Calu3 (cell line): ENCODE measurements around the gene DCP2. TPM values are rescaled to one million over a fixed set of nuclear protein-coding genes. Genes with fewer than 3 reads are reported as not detected.

Experiments
- BruUV-seq: library from RNA; stranded (reverse); fragments of 400-500 nt; replicated peaks from 2 replicates; lab custom pipeline; 2021; lab: Mats Ljungman, UMichigan
- CTCF ChIA-PET: fragments of 300-600 bp; sonication (Branson Sonifier 250); formaldehyde crosslinking; loops from one replicate; lab custom pipeline; 2022; ENCODE audit warnings: antibody characterized with exemption; lab: Charles Lee
- DNase-seq: peaks from one replicate; pipeline ENCODE4 v3.0.0; 2022
- H3K27ac Mint-ChIP-seq: one replicate; pipeline ENCODE4 v1.8.0; 2022; ENCODE audit warnings: mixed read lengths; ENCODE audit not compliant: unreplicated experiment
- H3K27me3 Mint-ChIP-seq: one replicate; pipeline ENCODE4 v1.8.0; 2022; ENCODE audit warnings: mixed read lengths; ENCODE audit not compliant: unreplicated experiment
- H3K36me3 Mint-ChIP-seq: one replicate; pipeline ENCODE4 v1.8.0; 2022; ENCODE audit warnings: mild to moderate bottlenecking, moderate library complexity, mixed read lengths; ENCODE audit not compliant: insufficient read depth, unreplicated experiment
- H3K4me1 Mint-ChIP-seq: one replicate; pipeline ENCODE4 v1.8.0; 2022; ENCODE audit warnings: mild to moderate bottlenecking, low read depth, mixed read lengths; ENCODE audit not compliant: unreplicated experiment
- H3K4me3 Mint-ChIP-seq: one replicate; pipeline ENCODE4 v1.8.0; 2022; ENCODE audit warnings: mild to moderate bottlenecking, low read depth, moderate library complexity, mixed read lengths; ENCODE audit not compliant: unreplicated experiment
- H3K9me3 Mint-ChIP-seq: one replicate; pipeline ENCODE4 v1.8.0; 2022; ENCODE audit warnings: low read depth, mixed read lengths; ENCODE audit not compliant: unreplicated experiment
- CTCF ChIP-seq: fragments of 200-600 bp; IDR thresholded peaks from one replicate; pipeline ENCODE4 v1.8.0; 2022; ENCODE audit warnings: antibody characterized with exemption; ENCODE audit not compliant: unreplicated experiment
- intact Hi-C: fragments of 100-400 bp; cut with micrococcal nuclease; formaldehyde crosslinking; loops from one replicate; pipeline ENCODE4 v1.10.0; 2022; ENCODE audit not compliant: unreplicated experiment
- total RNA-seq: library from RNA; stranded (reverse); gene quantifications from 2 replicates; pipeline ENCODE4 v1.2.3, GENCODE V29; 2022

DCP2 gene
- total RNA-seq, 1 experiment from 2014 or later, result 56.0 TPM

- no TSS peak for BruUV-seq
- no peak for TF ChIP-seq CTCF
- H3K27ac Mint-ChIP-seq, result no peak overlapping the region
- DNase-seq, result no peak
- H3K4me1 Mint-ChIP-seq, result no peaks in the 10 kb centered on the region
- H3K36me3 Mint-ChIP-seq, result no peaks in the 10 kb centered on the region
- CTCF ChIA-PET, result interaction anchor here (0.5 to 0.7 kb wide), 4 partner anchors 150 to 1216 kb away, joined by 3 to 15 read pairs (median 3); no protein-coding TSS in a partner anchor
- H3K4me3 Mint-ChIP-seq, result no peak overlapping the region
- intact Hi-C loops, result no loop called here
- H3K27me3 Mint-ChIP-seq, result no peaks in the 10 kb centered on the region
- no peaks in the 10 kb centered on the region for H3K9me3 Mint-ChIP-seq
These were observed 38.3 kb upstream of the DCP2 start for GRCh38 chr5:112938286-112938685.

GRCh38 chr5:112940670-112941069, 35.9 kb upstream of the DCP2 start:
- Mint-ChIP-seq H3K9me3 (no peaks in the 10 kb centered on the region), H3K4me3 (no peak overlapping the region), H3K27ac (no peak overlapping the region), H3K36me3 (no peaks in the 10 kb centered on the region), H3K4me1 (no peaks in the 10 kb centered on the region), H3K27me3 (no peaks in the 10 kb centered on the region)
- CTCF ChIA-PET, result no interaction called here
- no TSS peak for BruUV-seq
- TF ChIP-seq CTCF, result no peak
- DNase-seq, result no peak
- intact Hi-C loops, result no loop called here

- intact Hi-C loops, result no loop called here
- no peaks in the 10 kb centered on the region for H3K36me3 Mint-ChIP-seq
- CTCF ChIA-PET, result interaction anchor here (0.9 kb wide), 1 partner anchor 28 kb away, joined by 3 read pairs; the partner anchor contains the start of gene DCP2
- no peak for TF ChIP-seq CTCF
- H3K4me3 Mint-ChIP-seq, result no peak overlapping the region
- BruUV-seq, result no TSS peak
- no peaks in the 10 kb centered on the region for H3K4me1 Mint-ChIP-seq
- no peak overlapping the region for H3K27ac Mint-ChIP-seq
- H3K9me3 Mint-ChIP-seq, result no peaks in the 10 kb centered on the region
- H3K27me3 Mint-ChIP-seq, result no peaks in the 10 kb centered on the region
- DNase-seq, result no peak
These were observed 28.1 kb upstream of the DCP2 start for GRCh38 chr5:112948458-112948857.

- Mint-ChIP-seq H3K4me3 (no peak overlapping the region), H3K27ac (no peak overlapping the region), H3K27me3 (no peaks in the 10 kb centered on the region), H3K9me3 (no peaks in the 10 kb centered on the region), H3K36me3 (no peaks in the 10 kb centered on the region), H3K4me1 (no peaks in the 10 kb centered on the region)
- DNase-seq, result no peak
- CTCF ChIA-PET, result interaction anchor here (0.6 to 0.7 kb wide), 5 partner anchors 10 to 855 kb away, joined by 4 to 7 read pairs (median 4); no protein-coding TSS in a partner anchor
- TF ChIP-seq CTCF, result no peak
- intact Hi-C loops, result no loop called here
- BruUV-seq, result no TSS peak
These were observed 25.4 kb upstream of the DCP2 start for GRCh38 chr5:112951124-112951702.
